Measurements from ENCODE around the gene THEMIS2. TPM values are rescaled to one million over a fixed set of nuclear protein-coding genes. Genes with fewer than 3 reads are reported as not detected.
A peak's percentile ranks its signal among the peaks of the same experiment; 100 is the strongest.

The THEMIS2 gene
- total and polyA plus RNA-seq, 12 donors: 1.9 to 58.0 (median 19.0) TPM

- DNase-seq: peak in 1 of 7 donors; percentile 15
- peaks cover 5 to 6% of the 10 kb centered on the region in 2 donors for H3K4me1 ChIP-seq (replicated peaks in 1 of 2)
- peak overlapping the region in 2 of 5 donors; percentile 19 to 26 for H3K27ac ChIP-seq
- TF ChIP-seq POLR2A (IDR thresholded peaks at IDR 0.05) (no peak), CTCF (IDR thresholded peaks at IDR 0.05) (no peak)
- 74 to 81% (median 77%) methylated on average over 13 to 18 of the region's 18 CpGs for WGBS, 4 donors
- intact Hi-C loops (cut with DNase I): no loop called here
- H3K9me3 ChIP-seq (replicated peaks in 1 of 3): no peaks in the 10 kb centered on the region
- no peaks in the 10 kb centered on the region for H3K36me3 ChIP-seq (replicated peaks in 1 of 2)
- H3K27me3 ChIP-seq: no peaks in the 10 kb centered on the region
- no peak overlapping the region for H3K4me3 ChIP-seq
Observed at GRCh38 chr1:27876341-27877114, 4.2 kb downstream of the THEMIS2 start.

GRCh38 chr1:27877115-27877416 lies 4.7 kb downstream of the THEMIS2 start:
- DNase-seq: peak in 1 of 7 donors; percentile 3
- no peaks in the 10 kb centered on the region for H3K27me3 ChIP-seq
- no peak for TF ChIP-seq CTCF (IDR thresholded peaks at IDR 0.05)
- TF ChIP-seq POLR2A (IDR thresholded peaks at IDR 0.05): no peak
- no peaks in the 10 kb centered on the region for H3K9me3 ChIP-seq (replicated peaks in 1 of 3)
- WGBS, 4 donors: 93 to 100% (median 98%) methylated on average over 2 of the region's 2 CpGs
- intact Hi-C loops (cut with DNase I): no loop called here
- no peak overlapping the region for H3K4me3 ChIP-seq
- peak overlapping the region in 1 of 5 donors; percentile 8 for H3K27ac ChIP-seq
- peaks cover 5 to 6% of the 10 kb centered on the region in 2 donors for H3K4me1 ChIP-seq (replicated peaks in 1 of 2)
- H3K36me3 ChIP-seq (replicated peaks in 1 of 2): no peaks in the 10 kb centered on the region

DNA sequence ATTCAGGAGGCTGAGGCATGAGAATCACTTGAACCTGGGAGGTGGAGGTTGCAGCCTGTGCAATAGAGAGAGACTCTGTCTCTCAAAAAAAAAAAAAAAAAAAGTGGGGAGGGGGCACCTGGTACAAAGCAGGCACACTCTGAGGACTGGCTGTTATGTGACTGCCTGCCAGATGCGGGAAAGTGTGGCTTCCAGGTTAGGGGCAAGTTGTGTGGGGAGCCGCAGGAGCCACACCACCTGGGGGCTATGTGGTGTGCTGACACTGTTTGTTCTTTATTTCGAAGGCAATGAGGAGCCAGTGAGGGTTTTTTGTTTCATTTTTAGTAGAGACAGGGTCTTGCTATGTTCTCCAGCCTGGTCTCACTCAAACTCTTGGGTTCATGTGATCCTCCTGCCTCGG lies 5.7 kb downstream of the THEMIS2 start:
- no peaks in the 10 kb centered on the region for H3K36me3 ChIP-seq (replicated peaks in 1 of 2)
- H3K27me3 ChIP-seq: no peaks in the 10 kb centered on the region
- intact Hi-C loops (cut with DNase I): no loop called here
- H3K4me1 ChIP-seq (replicated peaks in 1 of 2): peaks cover 0 to under 1% of the 10 kb centered on the region in 2 donors
- no peaks in the 10 kb centered on the region for H3K9me3 ChIP-seq (replicated peaks in 1 of 3)
- 71 to 87% (median 79%) methylated on average over 4 of the region's 4 CpGs for WGBS, 4 donors
- H3K4me3 ChIP-seq: no peak overlapping the region
- no peak for TF ChIP-seq CTCF (IDR thresholded peaks at IDR 0.05)
- TF ChIP-seq POLR2A (IDR thresholded peaks at IDR 0.05): no peak
- DNase-seq: peak in 1 of 7 donors; percentile 2
- no peak overlapping the region for H3K27ac ChIP-seq

DNA sequence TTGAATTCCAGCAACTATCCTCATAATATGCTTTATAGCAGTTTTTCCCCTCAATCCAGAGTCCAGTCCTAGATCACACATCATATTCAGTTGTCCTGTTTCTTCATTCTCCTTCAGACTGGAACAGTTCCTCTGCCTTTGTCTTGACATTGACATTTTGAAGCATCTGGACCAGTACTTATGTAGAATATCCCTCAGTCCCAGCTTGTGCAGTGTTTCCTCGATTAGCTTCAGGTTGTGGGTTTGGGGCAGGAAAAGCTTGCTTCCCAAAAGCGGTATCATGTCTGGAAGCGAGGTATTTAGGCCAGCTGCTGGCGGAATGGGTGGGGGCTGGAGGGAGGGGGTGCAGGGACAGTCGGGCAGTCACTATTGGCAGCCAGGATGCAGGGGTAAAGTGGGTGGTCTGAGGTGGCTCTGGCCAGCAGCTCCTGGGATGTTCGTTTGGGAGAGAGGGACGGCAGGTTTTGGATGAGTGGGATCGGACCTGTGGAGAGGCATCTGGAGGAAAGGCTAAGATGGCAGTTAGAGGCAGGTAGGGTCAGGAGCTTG lies 6.5 kb downstream of the THEMIS2 start:
- TF ChIP-seq POLR2A (IDR thresholded peaks at IDR 0.05) (no peak), CTCF (IDR thresholded peaks at IDR 0.05) (no peak)
- intact Hi-C loops (cut with DNase I): no loop called here
- H3K27me3 ChIP-seq: no peaks in the 10 kb centered on the region
- 57 to 75% (median 67%) methylated on average over 8 of the region's 8 CpGs for WGBS, 4 donors
- no peaks in the 10 kb centered on the region for H3K36me3 ChIP-seq (replicated peaks in 1 of 2)
- DNase-seq: no peak
- H3K9me3 ChIP-seq (replicated peaks in 1 of 3): no peaks in the 10 kb centered on the region
- no peak overlapping the region for H3K27ac ChIP-seq
- H3K4me3 ChIP-seq: no peak overlapping the region
- no peaks in the 10 kb centered on the region for H3K4me1 ChIP-seq (replicated peaks in 1 of 2)
